Naive B cell (primary cell): ENCODE results near the gene CCDC149. TPM values are rescaled to one million over a fixed set of nuclear protein-coding genes. Genes with fewer than 3 reads are reported as not detected.

Source experiments
- ATAC-seq, 2 donors: fragments of 150-1000 bp; cut with Tn5 transposase; 2 replicates each; pipeline ENCODE4 v1.10.0; 2021; ENCODE audit warnings: low read depth in 2 of 2, mild to moderate bottlenecking in 2 of 2, moderate library complexity in 2 of 2
- DNase-seq: peaks from one replicate; pipeline ENCODE4 v3.0.0; 2022
- H3K27ac Mint-ChIP-seq, 6 donors: one replicate each; pipeline ENCODE4 v1.8.0; 2020 to 2022; ENCODE audit warnings: mild to moderate bottlenecking in 6 of 6, mixed read lengths in 6 of 6, moderate library complexity in 5 of 6, inconsistent platforms in 2 of 6
- H3K27me3 Mint-ChIP-seq, 3 donors: one replicate each; pipeline ENCODE4 v1.8.0; 2021 to 2022; ENCODE audit warnings: mixed read lengths in 3 of 3, mild to moderate bottlenecking in 1 of 3
- H3K36me3 Mint-ChIP-seq, 2 donors: one replicate each; pipeline ENCODE4 v1.8.0; 2020 to 2022; ENCODE audit warnings: mixed read lengths in 2 of 2, inconsistent platforms in 1 of 2, mild to moderate bottlenecking in 1 of 2
- H3K4me1 Mint-ChIP-seq, 3 donors: one replicate each; pipeline ENCODE4 v1.8.0; 2020 to 2022; ENCODE audit warnings: mixed read lengths in 3 of 3, inconsistent platforms in 1 of 3, mild to moderate bottlenecking in 1 of 3, moderate library complexity in 1 of 3
- H3K4me3 Mint-ChIP-seq, 8 donors: one replicate each; pipeline ENCODE4 v1.8.0; 2020 to 2022; ENCODE audit warnings: mild to moderate bottlenecking in 8 of 8, mixed read lengths in 8 of 8, moderate library complexity in 8 of 8, inconsistent platforms in 2 of 8
- H3K9me3 Mint-ChIP-seq, 7 donors: one replicate each; pipeline ENCODE4 v1.8.0; 2020 to 2022; ENCODE audit warnings: mixed read lengths in 7 of 7, mild to moderate bottlenecking in 5 of 7, inconsistent platforms in 2 of 7, moderate library complexity in 1 of 7
- polyA plus RNA-seq, 6 donors: library from polyadenylated mRNA; unstranded; fragments of 300-500 nt; fragmentation: Illumina TruSeq; gene quantifications; one replicate each; pipeline ENCODE4 v1.2.3, GENCODE V29; 2021; ENCODE audit warnings: low read depth in 6 of 6

CCDC149 gene
- polyA plus RNA-seq, 6 donors from 2014 or later: not detected

GRCh38 chr4:24862073-24862751 is 50.6 kb downstream of the CCDC149 start:
- no peak for DNase-seq
- H3K36me3 Mint-ChIP-seq: no peaks in the 10 kb centered on the region
- no peaks in the 10 kb centered on the region for H3K4me1 Mint-ChIP-seq
- no peak overlapping the region for H3K27ac Mint-ChIP-seq
- H3K27me3 Mint-ChIP-seq: no peaks in the 10 kb centered on the region
- H3K9me3 Mint-ChIP-seq: peaks cover 9 to 35% (median 17%) of the 10 kb centered on the region in 7 donors
- H3K4me3 Mint-ChIP-seq: no peak overlapping the region
- no peak for ATAC-seq

- no peaks in the 10 kb centered on the region for H3K4me1 Mint-ChIP-seq
- H3K4me3 Mint-ChIP-seq: no peak overlapping the region
- peaks cover 2 to 11% (median 6%) of the 10 kb centered on the region in 7 donors for H3K9me3 Mint-ChIP-seq
- no peak for ATAC-seq
- H3K27ac Mint-ChIP-seq: no peak overlapping the region
- H3K27me3 Mint-ChIP-seq: peaks cover 0 to 8% (median 0%) of the 10 kb centered on the region in 3 donors
- no peak for DNase-seq
- no peaks in the 10 kb centered on the region for H3K36me3 Mint-ChIP-seq
These were observed 54.3 kb downstream of the CCDC149 start for GRCh38 chr4:24858550-24858949.

- Mint-ChIP-seq H3K4me1 (no peaks in the 10 kb centered on the region), H3K9me3 (peaks cover 0 to 9% (median 4%) of the 10 kb centered on the region in 7 donors), H3K36me3 (no peaks in the 10 kb centered on the region), H3K27me3 (peaks cover 0 to 8% (median 0%) of the 10 kb centered on the region in 3 donors), H3K27ac (no peak overlapping the region), H3K4me3 (no peak overlapping the region)
- ATAC-seq (no peak), DNase-seq (no peak)
These were observed 54.8 kb downstream of the CCDC149 start for GRCh38 chr4:24858026-24858425.

GRCh38 chr4:24856586-24856985 is 56.3 kb downstream of the CCDC149 start:
- H3K36me3 Mint-ChIP-seq: no peaks in the 10 kb centered on the region

GRCh38 chr4:24855741-24856140 is 57.1 kb downstream of the CCDC149 start:
- Mint-ChIP-seq H3K9me3 (no peaks in the 10 kb centered on the region), H3K4me3 (no peak overlapping the region), H3K27ac (no peak overlapping the region), H3K4me1 (no peaks in the 10 kb centered on the region), H3K36me3 (no peaks in the 10 kb centered on the region), H3K27me3 (peaks cover 0 to 8% (median 3%) of the 10 kb centered on the region in 3 donors)
- DNase-seq (no peak), ATAC-seq (no peak)

More at GRCh38 chr4:24856586-24856985, 56.3 kb downstream of the CCDC149 start:
- Mint-ChIP-seq H3K4me3 (no peak overlapping the region), H3K4me1 (no peaks in the 10 kb centered on the region), H3K27ac (no peak overlapping the region), H3K27me3 (peaks cover 0 to 8% (median 3%) of the 10 kb centered on the region in 3 donors), H3K9me3 (peaks cover 0 to 5% (median 0%) of the 10 kb centered on the region in 7 donors)
- ATAC-seq (no peak), DNase-seq (no peak)

GRCh38 chr4:24853142-24853541 is 59.7 kb downstream of the CCDC149 start:
- H3K36me3 Mint-ChIP-seq: no peaks in the 10 kb centered on the region
- H3K27ac Mint-ChIP-seq: no peak overlapping the region
- ATAC-seq (no peak), DNase-seq (no peak)
- H3K4me3 Mint-ChIP-seq: no peak overlapping the region
- no peaks in the 10 kb centered on the region for H3K9me3 Mint-ChIP-seq
- H3K27me3 Mint-ChIP-seq: peaks cover 0 to 8% (median 3%) of the 10 kb centered on the region in 3 donors
- no peaks in the 10 kb centered on the region for H3K4me1 Mint-ChIP-seq

- H3K27ac Mint-ChIP-seq: no peak overlapping the region
- peaks cover 0 to 8% (median 3%) of the 10 kb centered on the region in 3 donors for H3K27me3 Mint-ChIP-seq
- H3K36me3 Mint-ChIP-seq: no peaks in the 10 kb centered on the region
- H3K4me1 Mint-ChIP-seq: no peaks in the 10 kb centered on the region
- DNase-seq (no peak), ATAC-seq (no peak)
- no peak overlapping the region for H3K4me3 Mint-ChIP-seq
- no peaks in the 10 kb centered on the region for H3K9me3 Mint-ChIP-seq
These were observed 62.2 kb downstream of the CCDC149 start for GRCh38 chr4:24850674-24851073.

GRCh38 chr4:24849756-24850155 is 63.1 kb downstream of the CCDC149 start:
- H3K27ac Mint-ChIP-seq: no peak overlapping the region
- H3K27me3 Mint-ChIP-seq: peaks cover 0 to 8% (median 3%) of the 10 kb centered on the region in 3 donors
- H3K4me3 Mint-ChIP-seq: no peak overlapping the region
- ATAC-seq (no peak), DNase-seq (no peak)
- no peaks in the 10 kb centered on the region for H3K4me1 Mint-ChIP-seq
- H3K9me3 Mint-ChIP-seq: peaks cover 0 to 2% (median 0%) of the 10 kb centered on the region in 7 donors
- H3K36me3 Mint-ChIP-seq: no peaks in the 10 kb centered on the region

- no peaks in the 10 kb centered on the region for H3K4me1 Mint-ChIP-seq
- DNase-seq (no peak), ATAC-seq (no peak)
- H3K27ac Mint-ChIP-seq: no peak overlapping the region
- no peaks in the 10 kb centered on the region for H3K36me3 Mint-ChIP-seq
- H3K4me3 Mint-ChIP-seq: no peak overlapping the region
- peaks cover 0 to 2% (median 0%) of the 10 kb centered on the region in 7 donors for H3K9me3 Mint-ChIP-seq
- H3K27me3 Mint-ChIP-seq: peaks cover 0 to 7% (median 3%) of the 10 kb centered on the region in 3 donors
These were observed 63.5 kb downstream of the CCDC149 start for GRCh38 chr4:24849351-24849750.

- H3K4me3 Mint-ChIP-seq: no peak overlapping the region
- DNase-seq (no peak), ATAC-seq (no peak)
- H3K27ac Mint-ChIP-seq: no peak overlapping the region
- H3K36me3 Mint-ChIP-seq: no peaks in the 10 kb centered on the region
- H3K27me3 Mint-ChIP-seq: no peaks in the 10 kb centered on the region
- H3K4me1 Mint-ChIP-seq: no peaks in the 10 kb centered on the region
- H3K9me3 Mint-ChIP-seq: peaks cover 0 to 2% (median 0%) of the 10 kb centered on the region in 7 donors
These were observed 66.1 kb downstream of the CCDC149 start for GRCh38 chr4:24846716-24847115.

- Mint-ChIP-seq H3K4me1 (no peaks in the 10 kb centered on the region), H3K4me3 (peak overlapping the region in 1 of 8 donors; percentile 18), H3K27ac (no peak overlapping the region), H3K9me3 (peaks cover 0 to 2% (median 0%) of the 10 kb centered on the region in 7 donors), H3K27me3 (no peaks in the 10 kb centered on the region), H3K36me3 (no peaks in the 10 kb centered on the region)
- ATAC-seq: no peak
- DNase-seq: no peak
These were observed 66.9 kb downstream of the CCDC149 start for GRCh38 chr4:24845902-24846301.

- Mint-ChIP-seq H3K9me3 (peaks cover 0 to 2% (median 0%) of the 10 kb centered on the region in 7 donors), H3K27ac (no peak overlapping the region), H3K36me3 (no peaks in the 10 kb centered on the region), H3K4me1 (no peaks in the 10 kb centered on the region), H3K27me3 (no peaks in the 10 kb centered on the region), H3K4me3 (no peak overlapping the region)
- DNase-seq: no peak
- ATAC-seq: no peak
These were observed 67.7 kb downstream of the CCDC149 start for GRCh38 chr4:24845132-24845531.

- H3K9me3 Mint-ChIP-seq: peaks cover 0 to 2% (median 0%) of the 10 kb centered on the region in 7 donors
- no peak overlapping the region for H3K4me3 Mint-ChIP-seq
- no peak for ATAC-seq
- H3K27me3 Mint-ChIP-seq: no peaks in the 10 kb centered on the region
- no peaks in the 10 kb centered on the region for H3K4me1 Mint-ChIP-seq
- no peak for DNase-seq
- no peaks in the 10 kb centered on the region for H3K36me3 Mint-ChIP-seq
- no peak overlapping the region for H3K27ac Mint-ChIP-seq
These were observed 69.7 kb downstream of the CCDC149 start for GRCh38 chr4:24843096-24843495.

GRCh38 chr4:24842356-24842755 is 70.5 kb downstream of the CCDC149 start:
- Mint-ChIP-seq H3K4me3 (no peak overlapping the region), H3K36me3 (no peaks in the 10 kb centered on the region), H3K27me3 (no peaks in the 10 kb centered on the region), H3K9me3 (peaks cover 0 to 2% (median 0%) of the 10 kb centered on the region in 7 donors), H3K4me1 (no peaks in the 10 kb centered on the region), H3K27ac (no peak overlapping the region)
- DNase-seq (no peak), ATAC-seq (no peak)
